GM12878 (cell line): Measurements from ENCODE around the gene CDCA8.
"Not testable (repeated sequence)": the region's sequence is repeated elsewhere in the genome, so short reads cannot be mapped to it uniquely, and the experiment has no call there.

Experiments
- BHLHE40 ChIP-seq, 2 experiments: fragments of 450-650 bp in 1 of 2; IDR thresholded peaks; 2 replicates each; pipeline ENCODE4 v1.6.1; 2011 to 2017; ENCODE audit warnings: low read depth in 2 of 2, borderline replicate concordance in 1 of 2, improper control_type of control experiment in 1 of 2, low read length in 1 of 2, mild to moderate bottlenecking in 1 of 2
- MEF2A ChIP-seq: IDR thresholded peaks from 2 replicates; pipeline ENCODE4 v1.6.1; 2011; ENCODE audit warnings: low read depth, mild to moderate bottlenecking, low read length, moderate library complexity; ENCODE audit not compliant: insufficient read depth
- MYC ChIP-seq: IDR thresholded peaks from 2 replicates; pipeline ENCODE4 v1.6.1; 2011; ENCODE audit warnings: mild to moderate bottlenecking, low read length, moderate library complexity, inconsistent platforms; ENCODE audit not compliant: insufficient read depth, insufficient replicate concordance, insufficient read length, severe bottlenecking
- SIX5 ChIP-seq: IDR thresholded peaks from 2 replicates; pipeline ENCODE4 v1.6.1; 2011; ENCODE audit warnings: mild to moderate bottlenecking, low read depth, low read length, moderate library complexity; ENCODE audit not compliant: severe bottlenecking
- TF ChIP-seq, protein P1 (sequence below): IDR thresholded peaks from 2 replicates; pipeline ENCODE4 v1.6.1; 2011; ENCODE audit warnings: low read depth, mild to moderate bottlenecking, low read length, moderate library complexity, borderline replicate concordance; ENCODE audit errors: extremely low read depth
- TF ChIP-seq, protein P2 (sequence below), 3 experiments: IDR thresholded peaks in 2 of 3; conservative IDR thresholded peaks in 1 of 3; 2 replicates each; pipeline ENCODE4 v1.5.1; 2011; ENCODE audit warnings: low read depth in 3 of 3, low read length in 3 of 3, mild to moderate bottlenecking in 3 of 3, control low read depth in 2 of 3, moderate library complexity in 2 of 3, inconsistent platforms in 1 of 3, mixed read lengths in 1 of 3; ENCODE audit not compliant: control insufficient read depth in 2 of 3, insufficient read depth in 1 of 3; ENCODE audit errors: extremely low read depth in 1 of 3

GRCh38 chr1:37684182-37684581 lies 8.1 kb upstream of the CDCA8 start:
- TF ChIP-seq, protein P1, sequence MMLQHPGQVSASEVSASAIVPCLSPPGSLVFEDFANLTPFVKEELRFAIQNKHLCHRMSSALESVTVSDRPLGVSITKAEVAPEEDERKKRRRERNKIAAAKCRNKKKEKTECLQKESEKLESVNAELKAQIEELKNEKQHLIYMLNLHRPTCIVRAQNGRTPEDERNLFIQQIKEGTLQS: not testable (repeated sequence)
- not testable (repeated sequence) for TF ChIP-seq BHLHE40 (IDR thresholded peaks at IDR 0.05; ENCODE audit: borderline replicate concordance in 1 of 2, low read depth in 2 of 2, low read length in 1 of 2); SIX5; MYC; MEF2A
- TF ChIP-seq, protein P2, sequence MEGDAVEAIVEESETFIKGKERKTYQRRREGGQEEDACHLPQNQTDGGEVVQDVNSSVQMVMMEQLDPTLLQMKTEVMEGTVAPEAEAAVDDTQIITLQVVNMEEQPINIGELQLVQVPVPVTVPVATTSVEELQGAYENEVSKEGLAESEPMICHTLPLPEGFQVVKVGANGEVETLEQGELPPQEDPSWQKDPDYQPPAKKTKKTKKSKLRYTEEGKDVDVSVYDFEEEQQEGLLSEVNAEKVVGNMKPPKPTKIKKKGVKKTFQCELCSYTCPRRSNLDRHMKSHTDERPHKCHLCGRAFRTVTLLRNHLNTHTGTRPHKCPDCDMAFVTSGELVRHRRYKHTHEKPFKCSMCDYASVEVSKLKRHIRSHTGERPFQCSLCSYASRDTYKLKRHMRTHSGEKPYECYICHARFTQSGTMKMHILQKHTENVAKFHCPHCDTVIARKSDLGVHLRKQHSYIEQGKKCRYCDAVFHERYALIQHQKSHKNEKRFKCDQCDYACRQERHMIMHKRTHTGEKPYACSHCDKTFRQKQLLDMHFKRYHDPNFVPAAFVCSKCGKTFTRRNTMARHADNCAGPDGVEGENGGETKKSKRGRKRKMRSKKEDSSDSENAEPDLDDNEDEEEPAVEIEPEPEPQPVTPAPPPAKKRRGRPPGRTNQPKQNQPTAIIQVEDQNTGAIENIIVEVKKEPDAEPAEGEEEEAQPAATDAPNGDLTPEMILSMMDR (IDR thresholded peaks at IDR 0.05 in 2 of 3, conservative IDR thresholded peaks at IDR 0.05 in 1 of 3; ENCODE audit: control insufficient read depth in 2 of 3, extremely low read depth in 1 of 3, insufficient read depth in 1 of 3, low read depth in 3 of 3, low read length in 3 of 3): not testable (repeated sequence)
